ENCODE results near the gene SVOPL.

SVOPL gene

DNA sequence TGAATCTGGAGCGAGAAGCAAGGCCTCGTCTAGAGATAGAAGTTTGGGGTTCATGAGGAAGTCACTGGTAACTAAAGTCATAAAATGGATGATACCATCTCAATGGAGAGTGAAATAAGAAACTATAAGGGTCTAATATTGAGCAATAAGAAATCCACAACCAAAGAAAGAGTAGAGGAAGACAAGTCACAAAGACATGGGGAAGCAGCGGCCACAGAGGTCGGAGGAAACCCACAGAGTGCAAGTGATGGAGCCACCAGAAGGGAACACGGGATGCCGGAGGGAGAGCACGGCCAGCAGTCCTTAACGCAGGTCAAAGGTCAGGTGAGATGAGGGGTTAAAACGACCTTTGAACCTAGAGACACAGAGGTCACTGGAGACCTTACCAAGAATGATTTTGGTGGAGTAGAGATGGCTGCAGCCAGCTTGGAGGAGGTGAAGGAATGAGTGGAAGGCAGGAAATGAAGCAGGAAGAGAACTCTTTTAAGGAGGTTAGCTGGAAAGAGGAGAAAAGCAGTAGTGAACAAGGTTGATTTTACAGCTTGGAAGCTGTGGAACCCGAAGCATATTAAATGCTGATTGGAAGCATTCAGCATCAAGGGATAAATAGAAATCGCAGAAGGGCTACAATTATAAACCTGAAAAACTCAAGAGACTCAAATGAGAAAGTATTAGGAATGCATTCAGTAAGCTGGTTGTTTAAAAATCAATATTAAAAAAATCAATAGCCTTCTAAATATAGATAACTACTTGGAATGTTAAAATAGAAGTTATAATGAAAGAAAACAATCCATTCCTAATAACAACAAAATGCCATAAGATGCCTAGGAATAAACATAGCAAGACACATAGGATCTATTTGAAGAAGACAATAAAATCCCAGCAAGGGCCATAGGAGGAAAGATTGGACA is 93.7 kb downstream of the SVOPL start:
- DNase-seq (ENCODE audit: low read depth): no peak

DNA sequence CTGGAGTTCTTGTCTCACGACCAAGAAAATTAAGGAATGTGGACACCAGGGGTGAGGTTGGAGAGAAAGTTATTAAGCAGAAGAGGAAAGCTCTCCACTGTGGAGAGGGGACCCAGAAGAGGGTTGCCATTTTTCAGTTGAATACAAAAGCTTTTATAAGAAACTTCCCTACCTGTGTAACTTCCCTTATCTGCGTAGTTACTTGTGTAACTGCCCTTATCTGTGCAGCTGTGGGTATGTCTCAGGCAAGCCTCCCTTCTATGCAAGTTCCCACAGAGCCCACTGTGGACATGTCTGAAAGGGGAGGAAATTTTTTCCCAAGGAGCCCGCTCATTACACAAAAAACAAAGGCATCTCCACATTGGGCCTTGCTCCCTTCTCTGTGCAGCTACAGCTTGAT is 94.9 kb downstream of the SVOPL start:
- DNase-seq (ENCODE audit: low read depth): no peak

DNA sequence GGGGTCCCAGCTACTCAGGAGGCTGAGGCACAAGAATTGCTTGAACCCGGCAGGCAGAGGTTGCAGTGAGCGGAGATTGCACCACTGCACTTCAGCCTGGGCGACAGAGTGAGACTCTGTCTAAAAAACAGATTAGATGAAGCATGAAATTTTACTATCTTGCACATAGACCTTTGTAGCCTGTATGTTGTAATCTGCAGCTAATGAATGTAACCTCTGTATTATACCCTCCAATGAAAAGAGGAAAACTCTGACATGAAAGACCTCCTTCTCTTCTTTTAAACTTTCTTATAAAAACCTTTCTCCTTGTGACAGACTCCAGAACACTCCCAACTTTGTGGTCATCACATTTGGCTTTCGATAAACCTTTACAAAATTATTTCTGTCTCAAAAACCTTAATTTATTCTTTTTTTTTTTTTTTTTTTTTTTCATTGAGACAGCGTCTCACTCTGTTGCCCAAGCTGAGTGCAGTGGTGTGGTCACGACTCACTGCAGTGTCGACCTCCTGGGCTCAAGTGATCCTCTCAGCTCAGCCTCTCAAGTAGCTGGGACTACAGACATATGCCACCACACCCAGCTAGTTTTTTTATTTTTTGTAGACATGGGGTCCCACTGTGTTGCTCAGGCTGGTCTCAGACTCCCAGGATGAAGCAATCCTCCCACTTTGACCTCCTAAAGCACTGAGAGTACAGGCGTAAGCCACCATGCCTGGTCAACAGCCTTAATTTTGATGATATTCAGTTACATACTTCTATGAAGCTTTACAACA is 97.4 kb downstream of the SVOPL start:
- DNase-seq (ENCODE audit: low read depth): peak; percentile 8

DNA sequence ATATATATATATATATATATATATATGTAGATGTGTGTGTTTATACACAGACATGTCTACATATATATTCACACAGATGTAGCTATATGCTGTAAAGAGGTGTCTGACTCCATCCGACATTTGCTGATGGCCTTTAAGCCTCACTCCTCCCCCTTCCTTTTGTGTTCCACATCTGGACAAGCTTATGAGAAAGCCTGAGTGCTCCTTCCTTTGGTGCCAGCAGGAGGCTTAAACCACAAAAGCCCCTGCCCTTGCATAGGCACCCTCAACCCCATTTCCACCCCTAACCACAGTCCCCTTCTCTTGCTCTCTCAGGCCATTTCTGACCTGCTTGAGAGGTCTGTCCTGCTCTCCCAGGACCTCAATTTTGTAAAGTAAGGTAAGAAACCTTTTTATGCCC is 98.7 kb downstream of the SVOPL start:
- no peak for DNase-seq (ENCODE audit: low read depth)

DNA sequence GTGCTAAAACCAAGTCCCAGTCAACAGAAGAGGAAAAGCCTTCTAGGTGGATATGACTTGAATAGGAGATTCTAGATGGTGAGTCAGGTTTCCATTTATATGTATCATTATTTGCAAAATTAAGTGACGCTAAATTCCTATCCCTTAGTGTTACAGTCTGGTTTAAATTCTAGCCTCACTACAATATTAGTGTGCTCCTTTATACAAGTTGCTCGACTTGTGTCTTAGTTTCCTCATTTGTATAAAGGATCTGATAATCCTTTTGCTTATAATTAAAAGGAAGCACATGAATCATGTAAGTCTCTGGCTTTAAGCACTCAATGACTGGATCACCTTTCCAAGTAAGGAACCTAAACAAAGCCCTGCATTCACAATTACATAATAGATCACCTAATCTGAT is 105.7 kb downstream of the SVOPL start:
- no peak for DNase-seq (ENCODE audit: low read depth)

DNA sequence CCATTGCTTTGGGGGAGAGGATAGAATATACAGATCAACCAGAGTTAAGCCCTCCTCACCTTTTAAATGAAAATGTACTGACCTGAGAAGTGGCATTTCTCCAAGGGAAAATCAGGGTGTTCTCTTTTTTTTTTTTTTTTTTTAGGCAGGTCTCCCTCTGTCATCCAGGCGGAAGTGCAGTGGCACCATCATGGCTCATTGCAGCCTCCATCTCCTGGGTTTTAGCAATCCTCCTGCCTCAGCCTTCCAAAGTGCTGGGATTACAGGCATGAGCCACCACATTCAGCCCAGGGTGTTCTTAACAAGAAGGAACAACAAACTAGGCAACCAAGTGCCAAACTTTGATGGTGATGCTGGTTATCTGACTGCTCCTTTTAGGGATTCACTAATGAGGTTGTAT is 111.0 kb downstream of the SVOPL start:
- no peak for DNase-seq (ENCODE audit: low read depth)

DNA sequence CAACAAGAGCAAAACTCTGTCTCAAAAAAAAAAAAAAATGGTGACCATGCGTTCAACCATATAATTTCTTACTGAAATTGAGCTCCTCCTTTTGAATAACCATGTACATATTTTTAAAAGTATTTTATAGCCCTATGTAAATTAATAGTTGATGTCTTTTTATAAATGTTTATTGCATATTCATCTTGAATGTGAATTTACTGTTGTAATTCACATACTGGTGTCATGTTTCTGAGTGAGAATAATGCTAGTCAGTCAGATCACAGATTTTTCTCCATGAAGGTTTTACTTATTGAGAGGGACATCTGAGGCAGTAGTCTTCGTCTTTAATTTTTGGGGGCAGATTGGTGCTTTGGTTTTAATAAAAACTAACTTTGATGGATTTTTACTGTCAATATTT is 112.2 kb downstream of the SVOPL start:
- no peak for DNase-seq (ENCODE audit: low read depth)

DNA sequence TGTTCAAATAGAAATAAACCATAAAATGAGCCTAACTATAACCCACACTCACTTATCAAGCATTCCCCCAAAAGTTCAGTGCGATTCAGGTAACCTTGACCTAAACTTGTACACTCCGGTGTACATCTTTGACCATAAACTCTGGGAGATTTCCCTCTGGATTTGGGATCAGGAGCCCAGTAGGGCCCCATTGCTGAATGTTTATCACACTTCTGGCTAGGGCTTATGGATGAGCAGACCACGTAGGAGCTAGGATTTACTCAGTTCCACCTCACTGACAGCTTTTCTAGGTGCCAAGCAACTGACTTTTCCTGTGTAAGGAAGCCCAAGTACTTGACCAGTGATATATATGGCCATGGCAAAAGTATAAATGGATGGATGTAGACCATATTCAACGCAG is 113.7 kb downstream of the SVOPL start:
- no peak for DNase-seq (ENCODE audit: low read depth)

DNA sequence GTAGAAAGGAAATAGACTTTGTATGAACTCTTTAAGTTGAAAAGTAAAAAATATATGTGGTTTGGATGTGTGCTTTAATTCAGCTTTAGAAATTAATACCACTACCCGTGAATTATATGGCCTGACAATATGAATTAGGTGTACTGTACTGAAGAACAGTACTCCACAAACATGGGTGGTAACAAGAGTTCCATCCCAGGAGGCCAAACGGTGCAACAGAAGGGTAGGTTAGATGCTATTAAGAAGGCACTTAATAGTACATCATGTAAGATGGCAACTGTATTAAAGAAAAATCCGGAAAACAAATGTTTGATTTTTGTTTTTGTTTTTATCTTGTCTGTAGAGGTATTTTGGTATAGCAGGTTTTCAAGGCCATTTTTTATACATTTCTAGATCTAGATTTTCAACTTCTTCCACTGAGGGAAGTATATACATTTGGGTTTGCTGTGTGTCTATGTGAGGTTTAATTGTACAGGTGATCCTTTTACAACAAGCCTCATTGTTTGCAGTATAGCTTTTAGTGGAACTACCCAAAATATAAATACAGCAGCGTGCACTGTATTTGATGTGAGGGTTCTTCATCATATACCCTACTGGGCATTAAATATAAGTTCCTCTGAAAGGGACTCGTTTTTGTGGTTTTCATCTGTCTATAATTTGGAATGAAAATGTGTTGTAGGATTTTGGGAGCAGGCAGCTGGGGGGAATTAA is 115.7 kb downstream of the SVOPL start:
- DNase-seq (ENCODE audit: low read depth): no peak

DNA sequence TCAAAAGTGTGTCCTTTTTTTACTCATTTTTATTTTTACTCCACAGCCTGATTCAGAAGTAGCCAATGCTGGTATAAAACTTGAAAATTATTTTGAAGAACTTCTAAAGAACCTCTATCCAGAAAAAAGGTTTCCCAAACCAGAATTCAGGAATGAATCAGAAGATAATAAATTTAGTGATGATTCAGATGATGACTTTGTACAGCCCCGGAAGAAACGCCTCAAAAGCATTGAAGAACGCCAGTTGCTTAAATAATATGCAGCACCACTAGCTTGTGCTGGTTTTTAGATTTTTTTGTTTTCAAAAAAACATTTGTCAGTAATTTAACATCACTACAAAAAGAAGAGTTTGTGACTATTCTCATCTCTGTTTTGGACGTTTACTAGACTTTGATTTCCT is 116.5 kb downstream of the SVOPL start:
- no peak for DNase-seq (ENCODE audit: low read depth)

DNA sequence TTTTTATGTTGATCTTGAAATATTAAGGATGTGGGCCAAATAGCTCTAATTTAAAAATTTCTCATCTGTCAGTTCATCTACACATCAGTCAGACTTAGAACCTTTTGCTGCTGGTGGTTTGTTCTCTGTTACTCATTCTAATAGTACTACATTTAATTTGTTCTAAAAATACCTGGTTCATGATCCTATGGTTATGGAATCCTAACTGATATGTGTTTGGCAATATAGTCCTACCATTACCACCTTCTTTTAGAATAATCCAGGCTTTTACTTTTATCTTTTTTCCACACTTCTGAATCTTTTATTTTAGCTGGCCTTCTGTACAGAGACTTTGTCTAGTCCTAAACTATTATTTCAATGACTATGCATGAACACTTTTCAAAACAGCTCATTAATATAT is 116.9 kb downstream of the SVOPL start:
- peak; percentile 23 for DNase-seq (ENCODE audit: low read depth)

DNA sequence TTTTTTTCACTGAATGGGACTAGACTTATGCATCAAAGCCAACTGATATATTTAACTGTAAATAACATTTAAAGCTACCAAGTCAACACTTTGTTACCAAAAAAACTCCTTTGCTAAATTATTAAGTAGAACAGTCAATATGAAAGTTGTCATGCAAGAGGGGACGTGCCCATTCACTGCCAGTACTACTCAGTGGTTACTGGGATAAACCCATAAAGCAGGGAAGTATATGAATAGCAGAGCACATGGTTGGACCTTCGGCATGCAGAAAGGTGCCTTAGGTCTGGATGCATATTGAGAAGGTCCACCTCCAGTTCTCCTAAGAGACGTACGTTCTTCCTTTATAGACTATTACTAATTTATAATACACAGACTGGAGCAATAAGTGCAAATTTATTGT is 120.1 kb downstream of the SVOPL start:
- DNase-seq (ENCODE audit: low read depth): no peak

DNA sequence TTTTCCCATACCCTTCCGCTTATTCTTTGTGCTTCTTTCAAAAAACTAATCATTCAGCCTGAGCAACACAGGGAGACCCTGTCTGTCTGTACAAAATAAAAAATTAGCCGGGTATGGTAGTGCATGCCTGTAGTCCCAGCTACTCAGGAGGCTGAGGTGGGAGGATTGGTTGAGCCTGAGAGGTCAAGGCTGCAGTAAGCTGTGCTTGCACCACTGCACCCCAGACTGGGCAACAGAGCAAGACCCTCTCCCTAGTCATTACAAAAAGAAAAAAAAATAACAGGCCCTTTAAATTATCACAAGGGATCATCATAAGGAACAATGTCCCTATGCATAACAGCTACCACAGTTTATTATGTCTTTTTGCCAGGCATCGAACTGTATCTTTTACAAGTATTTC is 121.5 kb downstream of the SVOPL start:
- DNase-seq (ENCODE audit: low read depth): no peak

DNA sequence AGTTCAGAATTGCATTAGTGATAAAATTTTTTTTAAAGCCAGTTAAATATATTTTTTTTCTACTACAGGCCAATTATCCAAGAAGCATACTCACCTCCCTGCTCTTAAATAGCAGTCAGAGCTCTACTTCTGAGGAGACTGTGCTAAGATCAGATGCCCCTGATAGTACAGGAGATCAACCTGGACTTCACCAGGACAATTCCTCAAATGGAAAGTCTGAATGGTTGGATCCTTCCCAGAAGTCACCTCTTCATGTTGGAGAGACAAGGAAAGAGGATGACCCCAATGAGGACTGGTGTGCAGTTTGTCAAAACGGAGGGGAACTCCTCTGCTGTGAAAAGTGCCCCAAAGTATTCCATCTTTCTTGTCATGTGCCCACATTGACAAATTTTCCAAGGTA is 122.0 kb downstream of the SVOPL start:
- DNase-seq (ENCODE audit: low read depth): no peak

DNA sequence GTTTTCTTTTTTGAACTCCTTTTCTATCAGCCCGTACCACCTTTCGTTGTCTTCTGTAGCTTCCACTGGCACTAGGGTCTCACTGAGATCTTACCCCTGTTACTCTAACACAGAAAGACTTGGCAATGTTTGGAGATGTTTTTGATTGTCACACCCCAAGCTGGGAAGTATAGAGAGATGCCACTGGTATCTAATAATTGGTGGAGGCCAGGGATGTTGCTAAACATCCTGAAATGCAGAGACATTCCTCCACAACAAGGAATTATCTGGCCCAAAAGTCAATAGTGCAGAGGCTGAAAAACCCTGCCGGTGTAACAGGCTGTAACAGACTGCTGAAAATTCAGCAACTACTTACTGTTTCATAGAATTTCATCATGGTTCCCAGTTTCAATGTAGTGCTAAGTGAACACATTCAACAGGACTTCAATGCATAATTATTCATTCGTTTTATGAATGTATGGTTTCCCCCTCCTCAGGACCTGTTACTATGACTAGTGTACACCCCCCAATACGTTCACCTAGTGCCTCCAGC is 125.2 kb downstream of the SVOPL start:
- peak; percentile 22 for DNase-seq (ENCODE audit: low read depth)

DNA sequence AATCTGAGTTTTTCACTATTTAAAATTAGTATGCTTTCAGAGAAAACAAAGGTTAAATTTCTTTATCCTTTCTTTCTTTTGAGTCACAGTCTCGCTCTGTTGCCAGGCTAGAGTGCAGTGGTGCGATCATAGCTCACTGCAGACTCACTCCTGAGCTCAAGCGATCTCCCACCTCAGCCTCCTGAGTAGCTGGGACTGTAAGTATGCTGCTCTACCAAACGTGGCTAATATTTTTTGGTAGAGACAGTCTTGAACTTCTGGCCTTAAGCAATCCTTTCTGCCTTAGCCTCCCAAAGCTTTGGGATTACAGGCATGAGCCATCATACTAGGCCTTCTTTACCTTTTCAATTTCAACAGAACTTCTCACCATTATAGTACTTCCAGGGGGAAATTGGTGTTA is 127.4 kb downstream of the SVOPL start:
- DNase-seq (ENCODE audit: low read depth): no peak

DNA sequence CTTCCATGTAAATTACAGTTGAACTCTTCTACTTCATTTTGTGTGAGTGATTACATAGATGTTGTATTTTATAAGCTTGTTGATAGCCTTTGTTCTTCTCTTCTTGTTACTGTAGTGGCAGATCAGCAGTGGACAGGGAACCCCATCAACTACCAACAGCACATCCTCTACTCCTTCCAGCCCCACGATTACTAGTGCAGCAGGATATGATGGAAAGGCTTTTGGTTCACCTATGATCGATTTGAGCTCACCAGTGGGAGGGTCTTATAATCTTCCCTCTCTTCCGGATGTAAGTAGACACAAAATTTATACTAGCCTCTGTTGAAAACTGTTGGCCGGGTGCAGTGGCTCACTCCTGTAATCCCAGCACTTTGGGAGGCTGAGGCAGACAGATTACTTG is 130.4 kb downstream of the SVOPL start:
- no peak for DNase-seq (ENCODE audit: low read depth)

DNA sequence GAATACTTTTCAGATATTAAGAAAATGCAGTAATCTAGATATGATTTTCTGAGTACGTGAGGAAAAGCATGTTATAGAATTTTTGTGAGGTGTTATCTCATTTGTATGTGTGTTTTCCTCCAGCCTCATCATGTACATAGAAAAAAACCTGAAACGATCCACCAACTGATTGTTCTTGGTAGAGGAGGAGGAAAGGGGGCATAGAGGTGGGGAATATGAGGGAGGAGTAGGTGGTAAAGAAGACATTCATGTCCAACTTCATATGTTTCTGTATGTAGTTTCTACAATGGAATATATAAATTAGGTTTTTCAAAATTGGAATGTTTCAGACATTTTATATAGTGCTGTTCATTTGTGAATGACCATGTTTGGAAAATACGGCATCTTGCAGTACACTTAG is 131.7 kb downstream of the SVOPL start:
- DNase-seq (ENCODE audit: low read depth): no peak

DNA sequence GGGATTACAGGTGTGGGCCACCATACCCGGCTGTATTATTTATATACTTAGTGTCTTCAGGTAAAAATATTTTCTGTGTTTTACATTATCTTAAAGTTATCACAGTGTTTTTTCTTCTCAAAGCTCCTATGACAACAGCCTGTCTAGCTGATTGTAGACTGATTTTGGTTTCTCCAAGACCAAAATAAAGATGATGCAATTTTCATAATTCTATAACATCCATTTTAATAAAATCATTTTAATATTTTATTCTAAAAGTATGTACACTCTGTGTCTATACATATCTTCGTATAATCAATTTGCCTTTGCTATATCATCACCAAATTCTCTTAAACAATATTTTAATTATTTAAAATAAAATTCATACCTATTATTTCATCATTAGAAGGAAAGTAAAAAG is 132.5 kb downstream of the SVOPL start:
- no peak for DNase-seq (ENCODE audit: low read depth)

DNA sequence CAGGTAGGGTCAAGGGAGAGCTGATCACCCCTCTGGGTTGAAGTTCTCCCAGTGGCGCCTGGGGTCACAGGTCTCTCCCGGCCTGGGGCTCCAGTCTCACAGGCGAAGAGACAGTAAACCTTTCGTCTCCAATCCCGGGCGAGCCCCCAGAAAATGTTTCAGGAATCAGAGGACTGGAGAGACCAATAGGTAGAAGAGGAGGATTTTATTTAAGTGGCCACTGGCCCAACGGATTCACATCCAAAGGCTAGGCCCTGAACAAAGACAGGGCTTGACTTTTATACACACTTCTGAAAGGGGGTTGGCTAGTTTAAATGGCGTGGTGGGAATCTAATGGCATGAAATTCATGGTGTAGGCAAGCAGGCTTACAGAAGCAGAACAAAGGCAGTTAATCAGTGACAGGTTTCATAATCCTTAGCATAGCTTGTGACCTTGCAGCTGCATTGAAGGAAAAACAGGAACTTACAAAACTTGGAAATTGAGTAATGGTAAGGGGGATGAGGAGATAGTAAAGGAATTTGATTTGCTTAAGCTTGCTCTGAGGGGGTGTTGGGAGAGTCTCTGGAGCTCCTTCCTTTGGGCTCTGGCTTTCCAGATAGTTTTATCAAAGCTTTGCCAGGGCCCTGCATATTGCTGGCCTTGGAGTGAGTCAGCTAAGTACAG is 135.6 kb downstream of the SVOPL start:
- peak; percentile 92 for DNase-seq (ENCODE audit: low read depth)

DNA sequence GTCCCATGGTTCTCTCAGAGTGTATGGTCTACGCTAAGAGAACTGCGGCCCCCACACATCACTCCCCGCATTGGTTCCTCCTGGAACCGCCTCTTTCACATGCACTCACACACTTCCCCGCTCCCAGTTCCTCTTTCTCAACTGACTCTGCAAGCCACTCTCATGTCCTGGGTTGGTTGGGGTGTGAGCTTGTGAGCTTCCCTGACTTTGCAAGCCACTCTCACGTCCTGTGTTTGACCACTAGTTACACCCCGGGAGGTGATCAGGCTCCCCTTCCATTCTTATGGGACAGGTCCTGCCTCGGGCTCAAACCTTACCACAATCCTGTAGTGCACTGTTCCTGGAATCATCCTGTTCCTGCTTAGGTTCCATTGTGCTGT is 136.1 kb downstream of the SVOPL start:
- no peak for DNase-seq (ENCODE audit: low read depth)

DNA sequence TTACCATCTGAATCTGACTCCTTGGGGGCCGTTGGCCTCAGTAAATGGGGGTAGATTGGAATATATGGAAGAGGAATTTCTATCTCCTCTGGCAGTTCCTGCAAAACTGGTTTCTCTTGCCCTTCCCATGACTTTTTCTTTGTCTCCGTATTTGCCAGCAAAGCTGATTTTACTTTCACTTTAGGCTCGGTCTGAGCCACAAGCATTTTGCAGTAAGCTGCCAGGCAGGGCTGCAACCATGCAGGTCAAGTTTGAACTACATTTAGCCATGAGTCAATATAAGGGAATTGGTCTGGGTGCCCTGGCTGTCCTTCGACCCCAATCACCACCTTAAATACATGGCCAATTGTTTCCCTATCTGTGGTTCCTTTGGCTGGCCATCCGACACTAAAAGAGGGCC is 136.8 kb downstream of the SVOPL start:
- DNase-seq (ENCODE audit: low read depth): peak; percentile 72
